Endothelial cell of umbilical vein (primary cell): Measurements from ENCODE around the gene CLCNKA. TPM values are rescaled to one million over a fixed set of nuclear protein-coding genes. Genes with fewer than 3 reads are reported as not detected.

Source experiments
- BruUV-seq: library from RNA; stranded (reverse); fragments of 400-500 nt; replicated peaks from 2 replicates; lab custom pipeline; 2021; lab: Mats Ljungman, UMichigan
- CTCF ChIA-PET: fragments of 300-600, 350-600 bp; sonication (Branson Sonifier 250); formaldehyde crosslinking; loops from one replicate; lab custom pipeline; 2021; ENCODE audit warnings: antibody characterized with exemption, inconsistent platforms; lab: Charles Lee
- POLR2A ChIA-PET: fragments of 300-600, 350-600 bp; sonication (Branson Sonifier 250); formaldehyde crosslinking; loops from one replicate; lab custom pipeline; 2021; ENCODE audit warnings: antibody characterized with exemption, inconsistent platforms; lab: Charles Lee
- DNase-seq: peaks from one replicate; pipeline ENCODE4 v3.0.0-alpha.2; 2011; ENCODE audit warnings: low read depth, low spot score
- FAIRE-seq: peaks from 2 replicates; lab custom pipeline; 2011; peaks lifted over from hg19 to GRCh38; lab: Jason Lieb, UNC
- H2AFZ ChIP-seq: 2 replicates; pipeline ENCODE4 v1.6.0; 2012; ENCODE audit warnings: low read depth, low read length, control low read depth, inconsistent platforms
- H3K27ac ChIP-seq: 2 replicates; pipeline ENCODE4 v1.5.1; 2011; ENCODE audit warnings: low read depth, mild to moderate bottlenecking, control low read depth, low read length, moderate library complexity; ENCODE audit not compliant: insufficient read depth
- H3K27me3 ChIP-seq, 2 experiments: 2 replicates each; pipeline versions ENCODE4 v1.6.0 to v1.6.1; 2011; ENCODE audit warnings: low read length in 2 of 2, mixed read lengths in 1 of 2; ENCODE audit not compliant: control insufficient read depth in 2 of 2, insufficient read depth in 2 of 2
- H3K36me3 ChIP-seq, 2 experiments: 2 replicates in 1 of 2; 3 replicates in 1 of 2; pipeline ENCODE4 v1.5.1; 2011; ENCODE audit warnings: low read length in 2 of 2, mild to moderate bottlenecking in 1 of 2, moderate library complexity in 1 of 2; ENCODE audit not compliant: control insufficient read depth in 2 of 2, insufficient read depth in 2 of 2; ENCODE audit errors: extremely low read depth in 1 of 2
- H3K4me1 ChIP-seq: 3 replicates; pipeline ENCODE4 v1.5.1; 2011; ENCODE audit warnings: mild to moderate bottlenecking, low read length; ENCODE audit not compliant: control insufficient read depth, insufficient read depth; ENCODE audit errors: extremely low read depth
- H3K4me2 ChIP-seq: 2 replicates; pipeline ENCODE4 v1.6.1; 2011; ENCODE audit warnings: low read length, control low read depth, mixed read lengths; ENCODE audit not compliant: insufficient read depth
- H3K4me3 ChIP-seq, 3 experiments: fragments of 200-600 bp in 1 of 3; sonication (generic), shearing (Covaris generic) in 1 of 3; replicated peaks in 1 of 3; 2 replicates each; pipeline ENCODE4 v1.5.1; 2011 to 2016; ENCODE audit warnings: control low read depth in 3 of 3, low read length in 3 of 3, mild to moderate bottlenecking in 2 of 3, inconsistent platforms in 1 of 3, low read depth in 1 of 3, moderate library complexity in 1 of 3; ENCODE audit not compliant: insufficient read depth in 1 of 3
- H3K79me2 ChIP-seq: 2 replicates; pipeline ENCODE4 v1.6.0; 2012; ENCODE audit warnings: low read length, inconsistent platforms; ENCODE audit not compliant: control insufficient read depth, insufficient read depth
- H3K9ac ChIP-seq: replicated peaks from 2 replicates; pipeline ENCODE3; 2011; ENCODE audit warnings: low read length, control low read depth; ENCODE audit not compliant: insufficient read depth; ENCODE audit errors: extremely low read depth
- H3K9me1 ChIP-seq: replicated peaks from 3 replicates; pipeline ENCODE4 v1.6.0; 2011; ENCODE audit warnings: mild to moderate bottlenecking, low read length; ENCODE audit not compliant: control insufficient read depth, insufficient read depth; ENCODE audit errors: extremely low read depth
- H3K9me3 ChIP-seq: replicated peaks from 2 replicates; pipeline ENCODE4 v1.5.1; 2012; ENCODE audit warnings: low read length, inconsistent platforms; ENCODE audit not compliant: control insufficient read depth, insufficient read depth
- H4K20me1 ChIP-seq: replicated peaks from 2 replicates; pipeline ENCODE3; 2011; ENCODE audit warnings: mild to moderate bottlenecking, low read length; ENCODE audit not compliant: control insufficient read depth, insufficient read depth; ENCODE audit errors: extremely low read depth
- EZH2 ChIP-seq: IDR thresholded peaks from 2 replicates; pipeline ENCODE4 v1.6.1; 2012; ENCODE audit warnings: borderline replicate concordance, low read depth, mild to moderate bottlenecking, moderate library complexity, low read length, inconsistent platforms; ENCODE audit not compliant: severe bottlenecking
- FOS ChIP-seq: IDR thresholded peaks from 2 replicates; pipeline ENCODE4 v1.6.1; 2011; ENCODE audit warnings: mild to moderate bottlenecking, low read length, moderate library complexity, borderline replicate concordance; ENCODE audit not compliant: insufficient read depth
- GATA2 ChIP-seq: IDR thresholded peaks from 2 replicates; pipeline ENCODE4 v1.7.0; 2011; ENCODE audit warnings: low read depth, mild to moderate bottlenecking, moderate library complexity, mixed read lengths, low read length; ENCODE audit not compliant: insufficient read length, insufficient read depth
- JUN ChIP-seq: IDR thresholded peaks from 2 replicates; pipeline ENCODE4 v1.6.1; 2011; ENCODE audit warnings: borderline replicate concordance, low read depth; ENCODE audit not compliant: insufficient read length, insufficient read depth
- MYC ChIP-seq: IDR thresholded peaks from one replicate; pipeline ENCODE4 v1.6.1; 2011; ENCODE audit warnings: mild to moderate bottlenecking, low read depth, low read length
- POLR2A ChIP-seq: IDR thresholded peaks from 2 replicates; pipeline ENCODE4 v1.6.1; 2012; ENCODE audit warnings: low read depth, mild to moderate bottlenecking, control low read depth, low read length
- POLR2AphosphoS5 ChIP-seq: IDR thresholded peaks from 2 replicates; pipeline ENCODE4 v1.6.1; 2012; ENCODE audit warnings: low read depth, mild to moderate bottlenecking, control low read depth, low read length, moderate library complexity; ENCODE audit not compliant: insufficient read depth
- dilution Hi-C: fragments of 300-500 bp; cut with MboI; formaldehyde crosslinking; loops from one replicate; pipeline ENCODE4 v1.15.0; 2019; ENCODE audit warnings: low sequenced_read_pairs; ENCODE audit not compliant: extremely low pct_ligation_motif_present
- intact Hi-C: fragments of 100-400 bp; cut with micrococcal nuclease; formaldehyde crosslinking; loops from one replicate; pipeline ENCODE4 v1.10.0; 2022
- polyA plus RNA-seq, 4 experiments: library from polyadenylated mRNA; depleted of rRNA in 3 of 4; stranded (reverse) in 3 of 4; unstranded in 1 of 4; fragments of >200 nt; gene quantifications; 2 replicates each; pipeline versions ENCODE4 v1.2.1 to v1.2.3, GENCODE V29; 2011 to 2012; ENCODE audit warnings: missing spikeins in 1 of 4
- total RNA-seq: library from RNA; stranded (reverse); gene quantifications from 2 replicates; pipeline ENCODE4 v1.2.3, GENCODE V29; 2021
- TF ChIP-seq, protein P1 (sequence below): IDR thresholded peaks from 2 replicates; pipeline ENCODE4 v1.6.1; 2011; ENCODE audit not compliant: insufficient read depth, insufficient read length
- TF ChIP-seq, protein P2 (sequence below), 2 donors: IDR thresholded peaks; 1 replicate in 1 of 2; 2 replicates in 1 of 2; pipeline ENCODE4 v1.5.1; 2011; ENCODE audit warnings: low read length in 2 of 2, mild to moderate bottlenecking in 2 of 2, moderate library complexity in 2 of 2, control low read depth in 1 of 2, inconsistent platforms in 1 of 2, low read depth in 1 of 2; ENCODE audit not compliant: insufficient read depth in 1 of 2; ENCODE audit errors: extremely low read depth in 1 of 2

Gene CLCNKA
- total and polyA plus RNA-seq, 2 donors (not counting 3 experiments of a cell fraction or from before 2014, with no cell fraction given), result not detected

- ChIA-PET CTCF (interaction anchor here (1.6 to 3.2 kb wide), 2 partner anchors 14 to 45 kb away, joined by 3 to 19 read pairs; no protein-coding TSS in a partner anchor), POLR2A (no interaction called here)
- DNase-seq (no peak), FAIRE-seq (no peak)
- Histone ChIP-seq H3K9ac (no peak overlapping the region), H3K79me2 (no peaks in the 10 kb centered on the region), H3K27ac (no peak overlapping the region), H3K36me3 (no peaks in the 10 kb centered on the region), H2AFZ (no peak overlapping the region), H3K27me3 (no peaks in the 10 kb centered on the region), H3K4me3 (no peak overlapping the region), H3K9me1 (no peaks in the 10 kb centered on the region), H3K4me2 (no peak overlapping the region), H4K20me1 (no peaks in the 10 kb centered on the region), H3K4me1 (peaks cover 4% of the 10 kb centered on the region), H3K9me3 (no peaks in the 10 kb centered on the region)
- no peak for TF ChIP-seq FOS
- no peak for TF ChIP-seq POLR2A
- TF ChIP-seq EZH2, result no peak
- TF ChIP-seq GATA2, result no peak
- no peak for TF ChIP-seq MYC
- no peak for TF ChIP-seq POLR2AphosphoS5
- TF ChIP-seq, protein P1, sequence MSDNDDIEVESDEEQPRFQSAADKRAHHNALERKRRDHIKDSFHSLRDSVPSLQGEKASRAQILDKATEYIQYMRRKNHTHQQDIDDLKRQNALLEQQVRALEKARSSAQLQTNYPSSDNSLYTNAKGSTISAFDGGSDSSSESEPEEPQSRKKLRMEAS, result no peak
- no peak for TF ChIP-seq JUN
- TF ChIP-seq, protein P2, sequence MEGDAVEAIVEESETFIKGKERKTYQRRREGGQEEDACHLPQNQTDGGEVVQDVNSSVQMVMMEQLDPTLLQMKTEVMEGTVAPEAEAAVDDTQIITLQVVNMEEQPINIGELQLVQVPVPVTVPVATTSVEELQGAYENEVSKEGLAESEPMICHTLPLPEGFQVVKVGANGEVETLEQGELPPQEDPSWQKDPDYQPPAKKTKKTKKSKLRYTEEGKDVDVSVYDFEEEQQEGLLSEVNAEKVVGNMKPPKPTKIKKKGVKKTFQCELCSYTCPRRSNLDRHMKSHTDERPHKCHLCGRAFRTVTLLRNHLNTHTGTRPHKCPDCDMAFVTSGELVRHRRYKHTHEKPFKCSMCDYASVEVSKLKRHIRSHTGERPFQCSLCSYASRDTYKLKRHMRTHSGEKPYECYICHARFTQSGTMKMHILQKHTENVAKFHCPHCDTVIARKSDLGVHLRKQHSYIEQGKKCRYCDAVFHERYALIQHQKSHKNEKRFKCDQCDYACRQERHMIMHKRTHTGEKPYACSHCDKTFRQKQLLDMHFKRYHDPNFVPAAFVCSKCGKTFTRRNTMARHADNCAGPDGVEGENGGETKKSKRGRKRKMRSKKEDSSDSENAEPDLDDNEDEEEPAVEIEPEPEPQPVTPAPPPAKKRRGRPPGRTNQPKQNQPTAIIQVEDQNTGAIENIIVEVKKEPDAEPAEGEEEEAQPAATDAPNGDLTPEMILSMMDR (IDR thresholded peaks at IDR 0.05; ENCODE audit: extremely low read depth in 1 of 2, insufficient read depth in 1 of 2, low read depth in 1 of 2, low read length in 2 of 2), result no peak
- BruUV-seq, result no TSS peak
- dilution Hi-C loops (no loop called here), intact Hi-C loops (no loop called here)
Observed at GRCh38 chr1:16010837-16011236, 11.0 kb upstream of the CLCNKA start.
